ENCODE measurements around the gene RAB3A. TPM values are rescaled to one million over a fixed set of nuclear protein-coding genes. Genes with fewer than 3 reads are reported as not detected.

Gene RAB3A
- total and polyA plus RNA-seq, 9 of the 15 experiments (the other 6 are each of a cell fraction or from before 2014, with no cell fraction given) = 0.17 to 5.1 (median 0.90) TPM; not detected in 1

GRCh38 chr19:18229474-18229873, 25.6 kb upstream of the RAB3A start (continued):
- TF ChIP-seq GMEB1 (CRISPR knock-in tag; IDR thresholded peaks at IDR 0.05) (no peak), RAD21 (CRISPR knock-in tag; conservative IDR thresholded peaks at IDR 0.05 in 1 of 2, IDR thresholded peaks at IDR 0.05 in 1 of 2) (peak in 1 of 2 experiments; percentile 34; a peak in 1 of 4 replicates), MYNN (IDR thresholded peaks at IDR 0.05) (no peak), MYNN (CRISPR knock-in tag; IDR thresholded peaks at IDR 0.05) (no peak), CGGBP1 (CRISPR knock-in tag; IDR thresholded peaks at IDR 0.05) (no peak), KHSRP (IDR thresholded peaks at IDR 0.05) (no peak), TCF7L2 (IDR thresholded peaks at IDR 0.05; ENCODE audit: low read depth, low read length) (no peak), POU5F1 (IDR thresholded peaks at IDR 0.05; ENCODE audit: borderline replicate concordance, low read depth, low read length, partially characterized antibody) (no peak), ZNF408 (CRISPR knock-in tag; IDR thresholded peaks at IDR 0.05; ENCODE audit: low read depth) (no peak), KLF13 (tag; IDR thresholded peaks at IDR 0.05; ENCODE audit: borderline replicate concordance, low read depth) (no peak), CBX8 (IDR thresholded peaks at IDR 0.05; ENCODE audit: borderline replicate concordance, extremely low read depth, low read depth, low read length, poor library complexity, severe bottlenecking) (no peak), ZNF23 (CRISPR knock-in tag; IDR thresholded peaks at IDR 0.05) (no peak), SMARCA5 (IDR thresholded peaks at IDR 0.05) (peak; percentile 91), KDM1A (IDR thresholded peaks at IDR 0.05) (peak; percentile 82 to 92), TEAD1 (CRISPR knock-in tag; IDR thresholded peaks at IDR 0.05) (no peak), PHF20 (IDR thresholded peaks at IDR 0.05; ENCODE audit: partially characterized antibody) (peak; percentile 7), ZBTB12 (CRISPR knock-in tag; IDR thresholded peaks at IDR 0.05) (no peak), GTF2F1 (IDR thresholded peaks at IDR 0.05; ENCODE audit: low read depth, low read length) (no peak), ZNF274 (IDR thresholded peaks at IDR 0.05; ENCODE audit: borderline replicate concordance, low read depth, low read length) (no peak), ZBTB11 (CRISPR knock-in tag; IDR thresholded peaks at IDR 0.05) (no peak), ADNP (tag; IDR thresholded peaks at IDR 0.05) (peak; percentile 70; the same call in 1 of the 2 replicates), TRIM24 (IDR thresholded peaks at IDR 0.05) (0 out of 4 replicates have a peak, but pooled peaks of 1 of the 2 experiments have one; percentile 14), FOXJ2 (tag; IDR thresholded peaks at IDR 0.05) (no peak), MBD2 (IDR thresholded peaks at IDR 0.05; ENCODE audit: borderline replicate concordance, low read depth) (no peak)
